GM19239 (cell line): ENCODE data around the gene PRPF40B.
"Not testable (repeated sequence)": the region's sequence is repeated elsewhere in the genome, so short reads cannot be mapped to it uniquely, and the experiment has no call there.

Experiments used
- DNase-seq: peaks from one replicate; pipeline ENCODE4 v3.0.0; 2011; ENCODE audit warnings: low spot score; ENCODE audit not compliant: insufficient read length
- FAIRE-seq: peaks from 2 replicates; lab custom pipeline; 2011; peaks lifted over from hg19 to GRCh38; lab: Jason Lieb, UNC

The PRPF40B gene

GRCh38 chr12:49623142-49623904, at the start of gene PRPF40B:
Gene PRPF40B (plus strand): TSS chr12:49623561. CDS start chr12:49623591, 30 bp downstream.
- DNase-seq (peak; percentile 94), FAIRE-seq (peak; percentile 76)

- FAIRE-seq (no peak), DNase-seq (no peak)
Measured at GRCh38 chr12:49577589-49578315, 45.6 kb upstream of the PRPF40B start.

- no peak for FAIRE-seq
- no peak for DNase-seq
Measured at GRCh38 chr12:49578471-49579112, 44.8 kb upstream of the PRPF40B start.

- DNase-seq (peak; percentile 58), FAIRE-seq (peak; percentile 90)
Measured at GRCh38 chr12:49580572-49581535, 42.5 kb upstream of the PRPF40B start.

- FAIRE-seq (no peak), DNase-seq (no peak)
Measured at GRCh38 chr12:49582201-49582600, 41.2 kb upstream of the PRPF40B start.

GRCh38 chr12:49582850-49583249, 40.5 kb upstream of the PRPF40B start:
- FAIRE-seq (no peak), DNase-seq (no peak)

- DNase-seq (no peak), FAIRE-seq (no peak)
Measured at GRCh38 chr12:49583366-49584094, 39.8 kb upstream of the PRPF40B start.

- DNase-seq, result no peak
- no peak for FAIRE-seq
Measured at GRCh38 chr12:49584591-49584990, 38.8 kb upstream of the PRPF40B start.

- DNase-seq (no peak), FAIRE-seq (no peak)
Measured at GRCh38 chr12:49585477-49586459, 37.6 kb upstream of the PRPF40B start.

GRCh38 chr12:49587174-49587908, 36.0 kb upstream of the PRPF40B start:
- FAIRE-seq, result no peak

GRCh38 chr12:49588281-49588680, 35.1 kb upstream of the PRPF40B start:
- no peak for DNase-seq
- no peak for FAIRE-seq

More at GRCh38 chr12:49587174-49587908, 36.0 kb upstream of the PRPF40B start:
- DNase-seq, result no peak

- FAIRE-seq, result no peak
- no peak for DNase-seq
Measured at GRCh38 chr12:49588721-49589516, 34.4 kb upstream of the PRPF40B start.

- DNase-seq (no peak), FAIRE-seq (no peak)
Measured at GRCh38 chr12:49598527-49598926, 24.8 kb upstream of the PRPF40B start.

- FAIRE-seq, result no peak
Measured at GRCh38 chr12:49599961-49600360, 23.4 kb upstream of the PRPF40B start.

GRCh38 chr12:49603721-49604120, 19.6 kb upstream of the PRPF40B start:
- no peak for DNase-seq
- FAIRE-seq, result no peak

More at GRCh38 chr12:49599961-49600360, 23.4 kb upstream of the PRPF40B start:
- no peak for DNase-seq

- DNase-seq, result no peak
- no peak for FAIRE-seq
Measured at GRCh38 chr12:49604856-49605255, 18.5 kb upstream of the PRPF40B start.

GRCh38 chr12:49605539-49605938, 17.8 kb upstream of the PRPF40B start, which contains the start of gene FAM186B:
Gene FAM186B (minus strand): TSS chr12:49605639. CDS start chr12:49605477, 162 bp downstream.
- FAIRE-seq, DNase-seq: not testable (repeated sequence)
